LNCaP clone FGC (cell line): ENCODE results near the gene PPP3CA.

Experiments used
- DNase-seq: peaks from one replicate; pipeline ENCODE4 v3.0.0-alpha.2; 2011; ENCODE audit warnings: low read depth
- H3K4me3 ChIP-seq: 2 replicates; pipeline ENCODE4 v1.5.1; 2011; ENCODE audit warnings: mild to moderate bottlenecking, low read depth, low read length, control low read depth
- CTCF ChIP-seq: IDR thresholded peaks from 2 replicates; pipeline ENCODE4 v1.5.1; 2012; ENCODE audit warnings: mild to moderate bottlenecking; ENCODE audit not compliant: control insufficient read depth, insufficient read depth; ENCODE audit errors: extremely low read depth

PPP3CA gene

DNA sequence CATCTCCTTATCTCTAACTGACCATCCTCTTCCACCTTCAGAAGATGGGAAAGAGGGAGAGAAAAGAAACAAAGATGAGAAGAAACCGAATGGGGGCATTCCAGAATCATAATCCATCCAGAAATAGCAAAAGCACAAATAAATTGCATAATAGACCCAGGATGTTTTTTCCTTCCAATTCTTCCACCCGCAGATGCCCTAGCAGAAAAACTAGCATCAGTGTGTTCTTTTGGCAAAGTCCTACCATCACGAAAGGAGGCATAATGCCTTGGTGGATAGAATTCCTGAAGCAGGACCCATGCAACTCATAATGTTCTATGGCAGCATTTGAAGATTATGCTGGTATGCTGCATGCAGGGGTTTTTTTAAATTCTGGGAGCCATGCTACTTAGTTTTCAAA lies 279.2 kb downstream of the PPP3CA start:
- no peak for DNase-seq
- TF ChIP-seq CTCF: no peak
- H3K4me3 ChIP-seq: no peak overlapping the region

- no peak overlapping the region for H3K4me3 ChIP-seq
- DNase-seq: no peak
- TF ChIP-seq CTCF: no peak
These were observed 279.9 kb downstream of the PPP3CA start for GRCh38 chr4:101067383-101067782.

DNA sequence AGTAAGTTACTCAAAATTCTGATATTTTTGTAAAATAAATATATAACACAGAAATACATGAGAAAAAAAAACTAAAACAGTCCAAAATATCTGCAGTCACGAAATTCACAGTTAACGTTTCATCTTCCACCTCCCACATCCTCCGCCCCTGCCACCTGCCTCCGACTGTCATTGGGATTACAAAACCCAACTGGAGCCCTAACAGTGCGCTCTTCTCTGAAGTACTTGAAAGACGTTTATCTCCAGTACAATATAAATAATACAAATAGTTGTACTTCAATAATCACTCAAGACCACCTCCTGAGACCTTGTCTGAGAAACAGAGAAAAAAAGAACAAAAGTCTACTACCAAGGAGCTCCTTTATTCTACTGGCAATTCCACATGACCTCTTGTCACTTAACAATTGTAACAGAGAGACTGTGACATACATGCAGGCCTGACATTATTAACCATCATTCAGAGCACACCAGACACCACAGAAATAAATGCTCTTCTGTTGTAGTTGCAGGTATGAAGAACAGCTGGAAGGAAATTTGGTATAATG lies 280.6 kb downstream of the PPP3CA start:
- no peak for DNase-seq
- no peak overlapping the region for H3K4me3 ChIP-seq
- no peak for TF ChIP-seq CTCF

DNA sequence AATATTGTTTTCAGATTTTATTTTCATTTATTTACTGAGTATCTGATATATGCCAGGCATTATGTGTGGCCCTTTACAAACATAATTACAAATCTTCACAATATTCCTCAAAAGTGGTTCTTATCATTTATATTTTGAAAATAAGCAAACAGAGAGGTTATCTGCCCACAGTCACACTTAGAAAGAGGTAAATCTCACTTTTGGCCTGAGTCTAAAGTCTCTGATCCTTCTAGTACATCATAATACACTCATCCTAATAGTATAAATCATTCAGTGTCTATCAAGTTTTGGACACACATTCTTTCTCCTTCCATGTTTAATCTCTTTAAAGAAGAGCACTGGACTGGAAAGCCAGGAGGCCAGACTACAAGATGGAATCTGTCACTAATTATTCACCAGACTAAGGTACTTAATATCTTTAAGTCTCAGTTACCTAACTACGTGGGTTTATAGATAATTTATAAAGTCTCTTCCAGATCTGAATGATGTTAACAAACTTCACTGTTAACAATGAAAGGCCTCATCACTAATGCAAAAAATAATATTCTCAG lies 281.3 kb downstream of the PPP3CA start:
- DNase-seq: no peak
- no peak overlapping the region for H3K4me3 ChIP-seq
- no peak for TF ChIP-seq CTCF

DNA sequence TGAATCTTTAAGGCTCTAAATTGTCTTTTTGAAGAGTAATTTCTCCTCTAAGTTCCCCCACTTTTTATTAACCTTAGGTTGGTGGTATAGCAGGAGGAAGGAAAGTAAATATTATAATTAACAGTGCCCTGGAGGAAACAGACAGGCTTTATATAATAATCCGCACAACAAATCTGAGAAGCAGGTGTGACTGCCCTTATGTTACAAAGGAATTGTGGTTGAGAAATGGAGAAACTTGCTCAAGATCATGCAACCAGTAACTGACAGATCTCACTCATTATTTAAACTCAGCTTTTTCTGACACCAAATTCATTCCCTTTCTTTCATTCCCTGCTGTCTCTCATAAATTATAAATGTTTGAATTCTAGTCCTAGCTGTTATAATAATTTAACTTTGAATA lies 282.0 kb downstream of the PPP3CA start:
- no peak overlapping the region for H3K4me3 ChIP-seq
- DNase-seq: no peak
- TF ChIP-seq CTCF: no peak

DNA sequence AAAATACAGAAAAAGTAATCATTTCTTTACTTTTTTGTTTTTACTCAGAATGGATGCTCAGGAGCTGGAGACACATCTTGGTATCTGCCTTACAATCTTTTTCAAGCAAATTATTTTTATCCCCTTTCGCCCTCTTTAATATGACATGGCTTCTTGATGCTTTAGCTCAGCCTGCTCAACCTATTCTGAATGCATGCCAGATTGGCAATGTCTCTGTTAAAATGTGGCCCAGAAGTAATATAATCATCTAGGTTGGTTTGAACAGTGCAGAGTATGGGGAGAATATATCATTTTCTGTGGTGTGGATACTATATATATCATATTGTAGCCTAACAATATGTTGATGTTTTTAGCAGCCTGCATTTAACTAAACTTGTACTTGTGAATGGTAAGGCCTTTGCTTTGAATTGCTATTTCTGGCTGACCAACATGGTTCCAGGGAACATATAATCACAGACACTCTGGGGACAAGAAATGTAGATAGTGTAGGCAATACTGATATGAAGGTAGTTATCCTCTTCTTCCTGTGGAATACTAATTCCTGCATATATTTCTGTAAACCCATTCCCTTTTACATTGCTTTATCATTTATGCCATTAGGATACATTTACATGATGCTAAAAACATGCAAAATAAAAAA lies 282.7 kb downstream of the PPP3CA start:
- DNase-seq: no peak
- H3K4me3 ChIP-seq: no peak overlapping the region
- TF ChIP-seq CTCF: no peak

DNA sequence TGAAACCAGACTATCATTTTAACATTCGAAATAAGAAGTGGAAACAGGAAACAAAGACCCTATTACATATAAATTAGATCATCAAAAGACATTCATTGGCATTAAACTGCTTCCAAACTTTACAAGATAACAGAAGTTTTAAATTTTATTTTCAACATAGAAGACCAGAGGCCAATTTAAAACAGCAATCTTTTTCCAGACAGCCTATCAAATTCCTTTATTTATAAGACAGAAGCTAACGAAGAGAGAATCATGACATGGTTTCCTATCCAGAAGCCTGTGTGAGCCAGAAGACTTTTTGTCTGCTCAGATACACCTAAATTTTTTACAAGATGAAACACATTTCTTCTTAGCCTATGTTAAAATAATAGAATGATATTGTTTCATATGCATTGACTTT lies 291.9 kb downstream of the PPP3CA start:
- no peak for TF ChIP-seq CTCF
- H3K4me3 ChIP-seq: no peak overlapping the region
- DNase-seq: no peak
